B cell (primary cell): ENCODE results near the gene GAREM1. TPM values are rescaled to one million over a fixed set of nuclear protein-coding genes. Genes with fewer than 3 reads are reported as not detected.
"Not testable (repeated sequence)": the region's sequence is repeated elsewhere in the genome, so short reads cannot be mapped to it uniquely, and the experiment has no call there.

Experiments
- ATAC-seq: fragments of 200-7000 bp; cut with Tn5 transposase; one replicate; pipeline ENCODE4 v1.10.0; 2021; ENCODE audit warnings: low read depth, mild to moderate bottlenecking, moderate number of reproducible peaks, moderate library complexity
- CTCF ChIA-PET: fragments of 350-600 bp; sonication (Branson Sonifier 250); formaldehyde crosslinking; loops from one replicate; lab custom pipeline; 2021; ENCODE audit warnings: antibody characterized with exemption, inconsistent platforms; lab: Charles Lee
- POLR2A ChIA-PET: fragments of 350-600 bp; sonication (Branson Sonifier 250); formaldehyde crosslinking; loops from one replicate; lab custom pipeline; 2021; ENCODE audit warnings: antibody characterized with exemption; lab: Charles Lee
- DNase-seq: peaks from one replicate; pipeline ENCODE4 v3.0.0; 2013
- H2AFZ ChIP-seq: 2 replicates; pipeline ENCODE4 v1.6.1; 2012; ENCODE audit warnings: mild to moderate bottlenecking, low read depth, low read length; ENCODE audit not compliant: insufficient read depth, poor library complexity, severe bottlenecking
- H3K27ac ChIP-seq, 2 donors: 1 replicate in 1 of 2; 2 replicates in 1 of 2; pipeline ENCODE4 v1.5.1; 2012 to 2013; ENCODE audit warnings: low read length in 2 of 2, mild to moderate bottlenecking in 2 of 2, moderate library complexity in 1 of 2
- H3K27me3 ChIP-seq, 4 experiments: fragments of 200-600 bp in 1 of 4; sonication (generic) in 1 of 4; replicated peaks in 1 of 4; 1 replicate in 2 of 4; 2 replicates in 2 of 4; pipeline versions ENCODE4 v1.6.1 to v1.7.0; 2013 to 2016; ENCODE audit warnings: low read length in 3 of 4, mild to moderate bottlenecking in 2 of 4, mixed read lengths in 1 of 4, moderate library complexity in 1 of 4; ENCODE audit not compliant: insufficient read depth in 4 of 4, control insufficient read depth in 3 of 4; ENCODE audit errors: control extremely low read depth in 1 of 4
- H3K36me3 ChIP-seq, 2 experiments: replicated peaks in 1 of 2; 1 replicate in 1 of 2; 2 replicates in 1 of 2; pipeline versions ENCODE4 v1.6.1 to v1.7.1; 2013; ENCODE audit warnings: low read length in 1 of 2; ENCODE audit not compliant: insufficient read depth in 2 of 2, control insufficient read depth in 1 of 2; ENCODE audit errors: control extremely low read depth in 1 of 2, extremely low read depth in 1 of 2
- H3K4me1 ChIP-seq, 2 donors: fragments of 200-600 bp in 1 of 2; sonication (generic) in 1 of 2; 1 replicate in 1 of 2; 2 replicates in 1 of 2; pipeline versions ENCODE4 v1.5.1 to v1.6.1; 2013 to 2017; ENCODE audit warnings: low read length in 2 of 2; ENCODE audit not compliant: control insufficient read depth in 2 of 2, insufficient read depth in 2 of 2
- H3K4me2 ChIP-seq: replicated peaks from 2 replicates; pipeline ENCODE3; 2012; ENCODE audit warnings: mild to moderate bottlenecking, low read depth, low read length; ENCODE audit not compliant: poor library complexity, severe bottlenecking
- H3K4me3 ChIP-seq, 5 experiments: fragments of 200-600 bp in 1 of 5; sonication (generic) in 1 of 5; 1 replicate in 3 of 5; 2 replicates in 2 of 5; pipeline versions ENCODE4 v1.5.1 to v1.7.0; 2011 to 2016; ENCODE audit warnings: low read length in 4 of 5, mild to moderate bottlenecking in 4 of 5, low read depth in 2 of 5, control low read depth in 1 of 5, moderate library complexity in 1 of 5; ENCODE audit not compliant: insufficient read depth in 1 of 5; ENCODE audit errors: control extremely low read depth in 1 of 5, extremely low read depth in 1 of 5
- H3K79me2 ChIP-seq: fragments of 200-600 bp; sonication (generic); one replicate; pipeline ENCODE4 v1.6.0; 2016; ENCODE audit warnings: low read length; ENCODE audit not compliant: control insufficient read depth, insufficient read depth
- H3K9ac ChIP-seq: fragments of 200-600 bp; sonication (generic); 2 replicates; pipeline ENCODE4 v1.6.1; 2017; ENCODE audit warnings: mild to moderate bottlenecking, low read length, moderate library complexity
- H3K9me3 ChIP-seq, 3 donors: one replicate each; pipeline versions ENCODE4 v1.6.1 to v1.7.1; 2013; ENCODE audit warnings: low read length in 2 of 3; ENCODE audit not compliant: control insufficient read depth in 2 of 3, insufficient read depth in 1 of 3; ENCODE audit errors: control extremely low read depth in 1 of 3
- H4K20me1 ChIP-seq: 2 replicates; pipeline ENCODE4 v1.6.0; 2012; ENCODE audit warnings: mild to moderate bottlenecking, low read length; ENCODE audit not compliant: insufficient read depth, control insufficient read depth, poor library complexity, severe bottlenecking
- H3K27ac Mint-ChIP-seq: one replicate; pipeline ENCODE4 v1.8.0; 2021; ENCODE audit warnings: mixed read lengths
- H3K27me3 Mint-ChIP-seq: one replicate; pipeline ENCODE4 v1.8.0; 2021; ENCODE audit warnings: mixed read lengths
- H3K4me1 Mint-ChIP-seq: one replicate; pipeline ENCODE4 v1.8.0; 2021; ENCODE audit warnings: mixed read lengths
- H3K4me3 Mint-ChIP-seq: one replicate; pipeline ENCODE4 v1.8.0; 2021; ENCODE audit warnings: mixed read lengths
- H3K9me3 Mint-ChIP-seq: one replicate; pipeline ENCODE4 v1.8.0; 2022; ENCODE audit warnings: mixed read lengths; ENCODE audit not compliant: insufficient read depth
- EZH2 ChIP-seq: IDR thresholded peaks from 2 replicates; pipeline ENCODE4 v1.6.1; 2012; ENCODE audit warnings: borderline replicate concordance, low read depth, mild to moderate bottlenecking, moderate library complexity, low read length; ENCODE audit not compliant: insufficient read depth, poor library complexity, severe bottlenecking
- WGBS: methylation state at CpG from one replicate; pipeline ENCODE4 v1.1.5; 2013; ENCODE audit warnings: missing lambda C conversion rate; ENCODE audit not compliant: insufficient coverage; 5-methylcytosine and 5-hydroxymethylcytosine counted together
- intact Hi-C: fragments of 100-400 bp; cut with micrococcal nuclease; formaldehyde crosslinking; loops from one replicate; pipeline ENCODE4 v1.10.0; 2022
- polyA plus RNA-seq: library from polyadenylated mRNA; depleted of rRNA; stranded (reverse); fragments of >200 nt; gene quantifications from 2 replicates; pipeline ENCODE4 v1.2.3, GENCODE V29; 2012
- total RNA-seq, 2 donors: library from RNA; stranded (reverse); fragments of 120-200 nt in 1 of 2; gene quantifications; 1 replicate in 1 of 2; 2 replicates in 1 of 2; pipeline versions ENCODE4 v1.2.3 to v1.2.4, GENCODE V29; 2013 to 2022
- TF ChIP-seq, protein P1 (sequence below): fragments of 200-600 bp; IDR thresholded peaks from one replicate; pipeline ENCODE4 v1.8.0; 2022; ENCODE audit warnings: antibody characterized with exemption, mild to moderate bottlenecking

GAREM1 gene
- total and polyA plus RNA-seq, 2 donors (not counting 1 experiment from before 2014, with no cell fraction given): not detected

DNA sequence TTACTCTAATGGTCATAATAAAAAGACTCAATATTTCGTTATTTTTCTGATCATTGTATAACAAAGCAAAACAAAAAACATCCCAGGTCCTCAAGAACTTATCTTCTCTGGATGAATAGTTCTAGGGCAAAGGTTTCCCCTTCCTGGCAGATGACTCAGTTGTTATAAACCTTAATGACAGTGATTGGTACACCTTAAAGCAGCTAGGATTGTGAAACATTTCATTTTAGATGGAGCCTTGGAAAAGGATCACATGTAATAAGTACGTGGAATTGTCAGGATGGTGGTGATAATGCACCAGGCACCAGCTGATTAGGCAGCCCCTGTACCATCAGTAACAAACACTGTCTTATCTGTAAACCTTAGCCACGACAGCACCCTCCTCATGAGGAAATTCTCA lies 233.6 kb downstream of the GAREM1 start:
- Histone ChIP-seq H2AFZ (no peak overlapping the region), H3K27me3 (peaks cover 0 to 6% (median 1%) of the 10 kb centered on the region in 4 experiments), H4K20me1 (no peaks in the 10 kb centered on the region), H3K79me2 (no peaks in the 10 kb centered on the region), H3K9me3 (no peaks in the 10 kb centered on the region), H3K4me3 (no peak overlapping the region), H3K9ac (no peak overlapping the region), H3K27ac (no peak overlapping the region), H3K4me1 (no peaks in the 10 kb centered on the region), H3K36me3 (no peaks in the 10 kb centered on the region), H3K4me2 (no peak overlapping the region)
- DNase-seq (no peak), ATAC-seq (no peak)
- POLR2A ChIA-PET: no interaction called here
- Mint-ChIP-seq H3K4me1 (no peaks in the 10 kb centered on the region), H3K27me3 (peaks cover 7% of the 10 kb centered on the region), H3K9me3 (no peaks in the 10 kb centered on the region), H3K4me3 (no peak overlapping the region), H3K27ac (no peak overlapping the region)
- CTCF ChIA-PET: no interaction called here
- intact Hi-C loops: no loop called here
- TF ChIP-seq, protein P1, sequence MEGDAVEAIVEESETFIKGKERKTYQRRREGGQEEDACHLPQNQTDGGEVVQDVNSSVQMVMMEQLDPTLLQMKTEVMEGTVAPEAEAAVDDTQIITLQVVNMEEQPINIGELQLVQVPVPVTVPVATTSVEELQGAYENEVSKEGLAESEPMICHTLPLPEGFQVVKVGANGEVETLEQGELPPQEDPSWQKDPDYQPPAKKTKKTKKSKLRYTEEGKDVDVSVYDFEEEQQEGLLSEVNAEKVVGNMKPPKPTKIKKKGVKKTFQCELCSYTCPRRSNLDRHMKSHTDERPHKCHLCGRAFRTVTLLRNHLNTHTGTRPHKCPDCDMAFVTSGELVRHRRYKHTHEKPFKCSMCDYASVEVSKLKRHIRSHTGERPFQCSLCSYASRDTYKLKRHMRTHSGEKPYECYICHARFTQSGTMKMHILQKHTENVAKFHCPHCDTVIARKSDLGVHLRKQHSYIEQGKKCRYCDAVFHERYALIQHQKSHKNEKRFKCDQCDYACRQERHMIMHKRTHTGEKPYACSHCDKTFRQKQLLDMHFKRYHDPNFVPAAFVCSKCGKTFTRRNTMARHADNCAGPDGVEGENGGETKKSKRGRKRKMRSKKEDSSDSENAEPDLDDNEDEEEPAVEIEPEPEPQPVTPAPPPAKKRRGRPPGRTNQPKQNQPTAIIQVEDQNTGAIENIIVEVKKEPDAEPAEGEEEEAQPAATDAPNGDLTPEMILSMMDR: no peak
- no peak for TF ChIP-seq EZH2
- no CpG with 5 or more reads among the region's 3 CpGs for WGBS

- POLR2A ChIA-PET, CTCF ChIA-PET, H3K9me3 Mint-ChIP-seq: not testable (repeated sequence)
Observed at GRCh38 chr18:32233348-32233747, 237.3 kb downstream of the GAREM1 start.

More at GRCh38 chr18:32233348-32233747, 237.3 kb downstream of the GAREM1 start:
- H3K9me3 ChIP-seq, H3K4me2 ChIP-seq, H3K36me3 ChIP-seq, H4K20me1 ChIP-seq, H3K27ac Mint-ChIP-seq, H3K27ac ChIP-seq, H3K4me1 ChIP-seq, H2AFZ ChIP-seq, H3K9ac ChIP-seq, intact Hi-C loops, H3K79me2 ChIP-seq, H3K4me1 Mint-ChIP-seq, H3K27me3 ChIP-seq, H3K4me3 Mint-ChIP-seq, DNase-seq, H3K4me3 ChIP-seq, H3K27me3 Mint-ChIP-seq, ATAC-seq: not testable (repeated sequence)
- 97% methylated on average over 14 of the region's 15 CpGs for WGBS
